GM19372 (cell line): Measurements from ENCODE around the gene MLLT10.
"Not testable (repeated sequence)": the region's sequence is repeated elsewhere in the genome, so short reads cannot be mapped to it uniquely, and the experiment has no call there.

Experiments used
- ATAC-seq: cut with Tn5 transposase; IDR thresholded peaks from one replicate; pipeline ENCODE4 v1.9.1; 2021; ENCODE audit warnings: mild to moderate bottlenecking, low read depth, moderate library complexity; ENCODE audit not compliant: unreplicated experiment

Gene MLLT10

DNA sequence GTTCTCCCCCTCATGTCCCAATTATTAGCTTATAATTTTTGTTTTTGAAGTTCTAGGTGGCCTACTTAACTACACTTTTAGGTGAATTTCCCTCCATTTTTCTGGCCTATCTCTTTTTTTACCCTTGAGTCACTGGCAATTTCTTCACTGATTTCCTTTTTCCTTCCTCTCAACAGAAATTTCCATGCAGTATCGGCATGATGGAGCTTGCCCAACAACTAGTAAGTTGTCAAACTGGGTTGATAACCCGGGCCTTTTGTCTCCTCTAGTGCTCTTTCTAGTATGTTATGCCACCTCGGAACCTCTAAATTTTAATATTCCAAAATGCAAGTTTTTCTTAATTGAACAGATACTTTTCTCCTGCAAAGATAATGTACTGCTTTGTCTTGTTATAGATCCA, 147.1 kb downstream of the MLLT10 start:
- no peak for ATAC-seq

DNA sequence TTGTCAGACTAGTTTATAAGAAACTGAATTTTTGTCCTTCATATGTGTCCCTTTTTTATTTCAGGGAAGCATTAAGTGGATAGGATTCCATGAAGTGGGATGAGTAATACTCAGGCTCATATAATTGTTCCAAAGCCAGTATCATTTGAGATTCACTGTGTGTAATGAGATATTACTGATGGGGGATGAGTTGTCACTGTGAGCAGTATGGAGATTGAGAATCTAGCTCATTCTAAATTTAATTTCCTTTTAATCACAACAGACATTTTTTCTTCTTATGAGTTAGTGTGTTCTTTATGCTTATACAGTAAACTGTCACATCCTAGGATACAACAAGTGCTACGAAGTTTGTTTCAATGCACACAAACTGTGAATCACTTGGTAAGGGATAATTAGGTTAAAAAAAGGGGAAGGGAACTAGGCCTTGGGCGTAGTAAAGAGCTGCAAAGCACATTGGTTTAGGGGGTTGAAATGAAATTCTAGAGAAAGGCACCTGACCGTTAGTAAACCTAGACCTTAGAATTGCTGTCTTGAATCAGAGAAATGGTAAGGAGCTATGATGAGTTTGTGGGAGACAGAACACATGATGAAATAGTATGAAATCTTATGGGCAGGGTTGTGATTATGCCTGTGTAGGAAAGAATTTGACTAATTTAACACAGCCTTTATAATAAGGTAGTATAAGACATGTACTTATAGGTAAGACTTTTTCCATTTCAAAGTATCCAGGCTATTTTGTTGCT, 153.4 kb downstream of the MLLT10 start:
- no peak for ATAC-seq

DNA sequence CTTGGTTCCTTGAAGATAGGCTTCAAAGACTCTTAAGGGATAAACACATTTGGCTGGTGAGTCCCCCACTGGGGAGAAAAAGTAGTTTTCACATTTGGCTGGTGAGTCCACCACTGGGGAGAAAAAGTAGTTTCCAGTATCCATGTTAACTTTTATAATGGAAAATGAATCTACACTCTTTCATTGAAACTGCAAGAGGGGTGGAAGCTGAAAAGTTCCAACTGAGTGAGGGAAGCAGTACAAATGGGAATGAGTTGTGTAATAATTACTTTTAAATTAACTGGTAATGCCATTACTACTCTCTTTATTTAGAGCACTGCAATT, 153.9 kb downstream of the MLLT10 start:
- no peak for ATAC-seq

DNA sequence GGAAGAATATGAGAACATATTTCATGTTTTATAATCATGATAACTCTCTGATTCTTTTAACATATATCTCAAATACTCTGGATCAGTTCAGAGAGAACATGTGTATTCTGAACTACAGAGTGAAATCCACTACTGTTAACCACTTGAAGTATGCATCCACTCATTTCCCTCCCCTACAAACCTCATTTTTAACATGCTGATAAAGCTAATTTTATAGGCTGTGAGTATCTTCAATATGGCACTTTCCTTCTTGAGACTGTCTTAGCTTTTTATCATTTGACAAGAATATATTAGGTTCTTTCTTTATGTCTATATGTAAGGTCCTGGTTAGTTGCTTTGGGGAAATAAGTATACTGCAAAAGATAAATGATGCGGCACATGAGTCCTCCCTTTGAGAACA, 154.8 kb downstream of the MLLT10 start:
- no peak for ATAC-seq

DNA sequence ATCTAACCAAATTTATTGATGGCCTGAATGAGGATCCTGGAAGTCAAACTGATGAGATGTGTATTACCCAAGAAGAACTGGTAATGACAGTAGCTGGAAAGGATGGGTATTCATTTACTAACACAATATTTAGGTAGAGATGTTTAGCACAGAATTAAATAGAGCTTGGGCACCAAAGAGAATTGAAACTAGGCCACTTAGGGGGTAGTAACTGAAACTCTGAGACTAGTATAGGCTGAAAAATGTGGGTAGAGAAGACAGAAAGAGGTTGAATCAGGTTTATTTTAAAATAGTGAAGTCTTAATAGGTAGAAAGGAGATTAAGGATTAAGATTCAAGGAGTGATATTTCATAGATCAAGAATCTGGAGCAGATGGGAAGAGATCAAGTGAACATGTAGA, 155.8 kb downstream of the MLLT10 start:
- ATAC-seq, result no peak

DNA sequence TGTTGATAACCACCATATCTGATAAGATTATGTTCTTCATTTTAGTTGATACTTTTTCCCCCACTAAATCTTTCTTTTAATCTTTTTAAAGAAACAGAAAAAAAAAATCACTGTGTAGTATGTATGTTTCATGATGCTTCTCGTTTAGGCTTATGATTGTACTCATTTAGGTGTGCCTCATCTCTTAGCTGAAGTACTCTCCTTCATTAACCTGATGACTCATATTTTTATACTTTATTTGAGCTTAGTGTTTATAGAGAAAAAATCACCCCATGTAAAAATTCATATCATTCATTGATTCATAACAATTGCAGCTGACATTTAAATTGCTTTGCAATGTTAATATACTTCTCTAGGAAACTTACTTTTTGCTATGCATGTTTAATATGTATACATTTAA, 158.9 kb downstream of the MLLT10 start:
- no peak for ATAC-seq

DNA sequence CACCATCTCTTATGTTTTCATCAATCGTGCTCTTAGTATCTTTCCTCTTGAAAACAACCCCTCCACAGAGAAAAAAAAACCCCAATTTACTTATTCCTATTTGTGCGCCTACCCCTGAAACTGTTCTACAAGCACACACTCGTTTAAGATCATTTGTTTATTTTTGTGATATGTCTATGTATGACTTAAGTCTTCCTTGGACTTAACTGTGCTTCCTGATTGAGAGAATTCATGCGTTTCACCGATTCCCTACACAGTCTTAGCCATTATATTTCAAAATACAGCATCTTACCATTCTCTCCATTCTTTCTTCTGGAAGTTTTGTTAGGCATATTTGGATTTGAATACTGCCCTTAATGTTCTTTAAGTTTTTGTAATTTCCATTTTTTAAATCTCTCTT, 159.4 kb downstream of the MLLT10 start:
- ATAC-seq, result no peak

DNA sequence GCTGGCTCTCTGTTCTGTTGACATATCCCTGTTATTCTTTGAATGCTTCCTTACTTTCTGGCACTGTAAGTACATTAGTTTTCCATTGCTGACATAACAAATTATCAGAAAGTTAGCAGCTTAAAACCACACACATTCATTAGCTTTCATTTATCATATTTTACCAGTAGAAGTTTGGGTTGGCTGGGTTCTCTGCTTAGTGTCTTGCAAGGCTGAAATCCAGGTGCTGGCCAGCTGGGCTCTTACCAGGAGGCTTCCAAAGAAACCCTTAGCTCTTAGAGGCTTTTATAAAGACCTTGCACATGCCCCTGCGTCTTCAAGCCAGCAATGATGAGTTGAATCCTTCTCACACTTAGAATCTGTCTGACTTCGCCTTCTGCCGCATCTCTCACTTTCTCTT, 160.6 kb downstream of the MLLT10 start:
- no peak for ATAC-seq

DNA sequence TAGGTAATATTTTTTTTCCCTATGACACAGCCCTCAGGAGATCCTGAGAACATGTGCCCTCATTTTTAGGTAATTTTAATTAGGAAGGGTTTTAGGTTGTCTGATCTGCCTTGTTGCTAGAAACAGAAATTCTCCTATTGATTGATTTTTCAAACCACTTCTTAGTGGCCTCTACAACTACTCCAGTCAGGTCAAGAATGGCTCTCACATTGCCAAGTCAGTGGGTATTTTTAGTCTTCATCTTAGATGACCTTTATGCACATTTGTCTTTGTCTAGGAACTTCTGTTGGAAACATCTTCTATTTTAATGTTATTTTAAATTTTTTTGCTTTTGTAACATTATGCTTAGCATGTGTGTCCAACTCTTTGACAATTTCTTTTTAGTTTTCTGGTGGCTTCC, 162.3 kb downstream of the MLLT10 start:
- ATAC-seq, result no peak

DNA sequence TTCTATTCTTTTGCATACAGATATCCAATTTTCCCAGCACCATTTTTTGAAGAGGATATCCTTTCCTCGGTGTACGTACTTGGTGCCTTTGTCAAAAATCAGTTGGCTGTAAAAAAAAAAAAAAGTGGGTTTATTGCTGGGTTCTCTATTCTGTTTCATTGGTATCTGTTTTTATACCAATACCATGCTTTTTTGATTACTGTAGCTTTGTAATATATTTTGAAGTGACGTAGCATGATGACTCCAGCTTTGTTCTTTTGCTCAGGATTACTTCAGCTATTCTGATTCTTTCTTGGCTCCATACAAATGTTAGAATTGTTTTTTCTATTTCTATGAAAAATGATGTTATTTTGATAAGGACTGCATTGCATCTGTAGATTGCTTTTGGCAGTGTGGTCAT, 165.5 kb downstream of the MLLT10 start:
- ATAC-seq, result no peak

DNA sequence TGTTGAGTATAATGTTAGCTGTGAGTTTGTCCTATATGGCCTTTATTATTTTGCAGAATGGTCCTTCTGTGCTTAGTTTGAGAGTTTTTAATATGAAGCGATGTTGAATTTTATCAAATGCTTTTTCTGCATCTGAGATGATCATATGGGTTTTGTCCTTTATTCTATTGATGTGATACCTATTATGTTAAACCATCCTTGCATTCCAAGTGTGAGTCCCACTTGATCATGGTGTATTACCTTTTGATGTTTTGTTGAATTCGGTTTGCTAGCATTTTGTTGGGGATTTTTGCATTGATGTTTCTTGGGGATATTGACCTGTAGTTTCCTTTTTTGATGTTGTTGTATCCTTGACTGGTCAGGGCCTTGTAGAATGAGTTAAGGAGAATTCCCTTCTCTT, 166.4 kb downstream of the MLLT10 start:
- ATAC-seq, result no peak

DNA sequence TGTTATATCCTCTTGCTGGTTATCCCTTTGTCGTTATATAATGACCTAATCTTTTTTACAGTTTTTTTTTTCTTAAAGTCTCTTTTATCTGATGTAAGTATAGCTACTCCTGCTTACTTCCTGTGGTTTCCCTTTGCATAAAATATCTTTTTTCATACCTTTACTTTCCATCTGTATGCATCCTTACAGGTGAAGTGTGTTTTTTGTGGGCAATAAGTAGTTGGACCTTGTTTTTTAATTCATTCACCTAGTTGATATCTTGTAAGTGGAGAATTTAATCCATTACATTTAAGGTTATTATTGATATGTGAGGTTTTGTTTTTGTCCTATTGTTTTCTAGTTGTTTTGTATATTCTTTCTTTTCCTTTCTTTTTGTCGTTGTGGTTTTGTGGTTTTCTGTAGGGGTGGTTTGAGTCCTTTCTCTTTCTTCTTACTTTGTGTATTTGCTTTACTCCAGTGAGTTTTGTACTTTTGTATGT, 168.6 kb downstream of the MLLT10 start:
- no peak for ATAC-seq

DNA sequence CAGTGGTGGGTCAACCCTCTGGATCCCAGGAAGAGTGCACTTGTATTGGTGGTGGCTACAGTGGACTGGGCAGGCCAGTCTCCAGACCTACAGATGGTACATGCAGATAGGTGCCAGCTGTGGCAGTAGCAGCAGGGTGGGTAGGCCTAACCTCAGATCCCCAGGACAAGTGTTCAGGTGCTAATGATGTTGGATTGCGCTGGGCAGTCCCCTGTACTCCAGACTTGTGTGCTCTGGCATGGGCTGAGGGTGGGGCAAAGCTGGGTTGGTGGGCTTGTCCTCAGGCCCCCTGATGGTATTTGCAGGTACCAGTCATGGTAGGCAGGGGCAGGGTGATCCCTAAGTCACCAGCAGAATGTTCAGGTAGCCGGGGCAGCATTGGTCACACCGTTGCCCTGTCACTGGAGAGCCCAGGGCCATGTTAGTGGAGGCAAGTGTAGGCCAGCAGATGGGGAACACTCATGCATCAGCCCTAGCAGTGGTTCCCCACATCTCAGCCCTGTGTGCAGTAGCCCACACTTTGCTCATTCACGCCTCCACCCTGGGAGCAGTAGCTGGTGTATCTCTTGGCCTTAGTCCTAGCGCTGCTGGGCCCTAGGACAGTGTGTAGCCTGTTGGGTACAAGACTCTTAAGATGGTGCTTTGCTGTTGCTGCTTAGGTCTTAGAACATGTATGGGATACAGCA, 171.3 kb downstream of the MLLT10 start:
- ATAC-seq, result no peak

DNA sequence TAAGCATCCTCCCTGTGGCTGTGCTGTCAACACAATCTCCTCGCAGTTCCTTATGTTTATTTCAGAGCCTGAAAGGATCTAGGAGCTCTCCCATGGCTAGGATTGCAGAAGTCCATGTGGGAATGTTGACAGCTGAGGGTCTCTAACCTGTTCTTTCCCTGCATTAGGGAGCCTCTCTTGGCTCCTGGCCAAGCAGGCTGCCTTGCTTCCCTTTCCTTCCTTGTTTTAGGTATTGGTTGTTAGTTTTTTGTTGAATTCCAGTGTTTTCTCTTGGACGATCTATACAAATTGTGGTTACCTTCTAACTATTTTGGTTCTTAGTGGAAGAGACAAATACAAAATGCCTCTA, 171.8 kb downstream of the MLLT10 start:
- ATAC-seq, result no peak

DNA sequence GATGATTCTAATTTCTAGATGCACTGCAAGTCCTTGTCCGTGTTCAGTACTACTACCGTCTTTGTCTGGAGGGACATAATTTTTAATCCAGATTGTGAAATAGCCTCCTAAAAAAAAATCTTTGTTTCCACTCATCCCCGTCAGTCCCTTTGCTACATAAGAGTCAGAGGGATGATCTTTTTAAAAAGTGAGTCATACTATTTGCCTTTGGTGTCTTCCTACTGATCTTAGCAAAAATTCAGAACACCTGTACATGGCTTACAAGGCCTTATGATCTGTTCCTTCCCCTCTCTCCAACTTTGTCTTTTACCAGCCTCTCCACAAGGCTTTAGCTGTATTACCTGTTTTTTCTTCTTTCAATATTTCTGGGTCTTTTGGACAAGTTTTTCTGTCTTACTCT, 173.5 kb downstream of the MLLT10 start:
- ATAC-seq, result no peak

DNA sequence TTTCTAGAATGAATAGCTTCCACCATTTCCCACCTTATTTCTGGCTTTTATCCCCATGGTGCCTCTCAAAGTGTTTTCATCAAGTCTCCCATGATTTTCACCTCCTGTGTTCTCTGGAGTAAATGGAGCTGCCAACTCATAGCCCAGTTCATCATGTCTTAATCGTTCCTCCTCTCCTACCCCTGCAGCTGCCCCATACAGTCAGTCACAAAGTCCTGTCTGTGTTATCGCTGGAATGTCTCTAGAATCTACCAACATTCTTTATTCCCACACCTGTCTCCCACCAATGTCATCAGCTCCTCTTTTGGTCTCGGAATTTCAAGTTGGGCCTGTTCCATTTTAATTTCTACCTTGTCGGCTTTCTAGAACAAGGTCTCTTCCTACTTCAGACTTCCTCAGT, 178.9 kb downstream of the MLLT10 start:
- no peak for ATAC-seq

DNA sequence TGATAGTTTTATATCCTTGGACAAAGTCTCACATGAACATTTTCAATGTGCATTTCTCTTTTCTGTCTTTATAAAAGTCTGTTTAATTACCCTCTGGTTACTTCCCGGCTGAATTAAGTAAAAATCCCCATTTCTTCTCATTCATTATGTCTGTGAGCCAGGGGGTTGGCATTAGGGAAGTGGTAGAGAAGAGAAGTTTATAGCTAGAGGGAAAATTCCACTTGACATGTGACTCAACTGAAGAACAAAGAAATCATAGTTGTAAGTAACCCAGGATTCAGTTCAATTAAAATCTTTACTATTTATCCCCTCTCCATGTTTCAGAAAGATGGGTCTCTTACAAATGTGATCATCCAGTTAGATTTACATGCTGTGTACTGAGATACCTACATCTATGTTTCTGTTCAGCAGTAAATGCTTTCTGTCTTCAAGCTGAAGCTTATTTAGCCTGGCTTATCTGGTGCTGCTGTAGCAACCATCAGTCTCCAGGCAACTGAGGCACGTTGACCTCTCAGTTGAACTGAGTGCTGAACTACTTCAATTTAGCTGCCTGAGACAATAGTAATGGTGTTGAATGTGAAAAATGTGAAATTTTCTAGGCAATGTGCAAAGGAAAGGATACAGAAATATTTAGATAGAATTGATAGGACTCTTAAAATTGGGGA, 181.6 kb downstream of the MLLT10 start:
- ATAC-seq, result no peak

DNA sequence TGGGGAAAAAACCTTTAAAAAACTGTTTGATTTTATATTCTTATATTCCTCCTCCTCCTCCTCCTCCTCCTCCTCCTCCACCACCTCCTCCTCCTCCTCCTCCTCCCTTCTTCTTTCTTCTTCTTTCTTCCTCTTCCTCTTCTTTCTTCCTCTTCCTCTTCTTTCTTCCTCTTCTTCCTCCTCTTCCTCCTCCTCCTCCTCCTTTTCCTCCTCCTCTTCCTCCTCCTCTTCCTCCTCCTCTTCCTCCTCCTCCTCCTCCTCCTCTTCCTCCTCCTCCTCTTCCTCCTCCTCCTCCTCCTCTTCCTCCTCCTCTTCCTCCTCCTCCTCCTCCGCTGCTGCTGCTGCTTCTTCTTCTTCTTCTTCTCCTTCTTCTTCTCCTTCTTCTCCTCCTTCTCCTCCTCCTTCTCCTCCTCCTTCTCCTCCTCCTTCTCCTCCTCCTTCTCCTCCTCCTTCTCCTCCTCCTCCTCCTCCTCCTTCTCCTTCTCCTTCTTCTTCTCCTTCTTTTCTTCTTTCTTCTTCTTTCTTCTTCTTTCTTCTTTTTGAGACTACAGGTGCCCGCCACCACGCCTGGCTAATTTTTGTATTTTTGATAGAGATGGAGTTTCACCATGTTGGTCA, 183.5 kb downstream of the MLLT10 start:
- ATAC-seq, result not testable (repeated sequence)

DNA sequence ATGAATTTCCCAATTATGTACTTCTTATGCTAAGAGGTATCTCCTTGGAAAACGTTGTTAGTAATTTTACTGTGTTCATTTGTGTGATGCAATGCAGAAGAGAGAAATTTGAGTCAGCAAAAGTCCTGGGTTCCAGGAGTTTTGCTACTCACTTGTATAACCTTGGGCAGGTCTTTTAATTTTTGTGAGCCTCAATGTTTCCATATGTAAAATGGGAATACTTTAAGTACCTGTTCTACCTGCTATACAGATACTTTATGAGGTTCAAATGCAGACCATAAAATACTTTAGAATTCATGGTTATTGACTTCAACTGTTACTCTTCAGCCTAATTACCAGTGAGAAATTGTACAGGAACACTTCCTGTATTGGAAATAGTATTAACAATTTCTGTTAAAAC, 185.5 kb downstream of the MLLT10 start:
- no peak for ATAC-seq

DNA sequence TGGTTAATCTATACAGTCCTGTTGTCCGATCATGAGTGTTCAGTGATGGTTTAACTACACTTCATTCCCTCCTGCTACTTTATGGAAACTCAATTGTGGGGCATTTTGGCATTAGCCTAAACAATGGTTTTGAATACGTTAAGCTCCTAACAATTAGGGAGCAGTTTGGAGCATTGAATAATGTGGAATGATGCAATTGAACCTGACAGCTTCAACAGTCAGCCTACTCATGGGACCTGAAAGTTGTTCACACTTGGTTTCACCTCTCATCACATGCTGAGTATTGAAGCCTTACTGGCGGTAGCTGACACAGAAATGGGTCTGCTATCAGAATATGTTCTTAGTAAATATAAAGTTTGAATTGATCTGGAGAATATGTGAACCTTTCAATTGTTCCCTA, 186.1 kb downstream of the MLLT10 start:
- no peak for ATAC-seq

DNA sequence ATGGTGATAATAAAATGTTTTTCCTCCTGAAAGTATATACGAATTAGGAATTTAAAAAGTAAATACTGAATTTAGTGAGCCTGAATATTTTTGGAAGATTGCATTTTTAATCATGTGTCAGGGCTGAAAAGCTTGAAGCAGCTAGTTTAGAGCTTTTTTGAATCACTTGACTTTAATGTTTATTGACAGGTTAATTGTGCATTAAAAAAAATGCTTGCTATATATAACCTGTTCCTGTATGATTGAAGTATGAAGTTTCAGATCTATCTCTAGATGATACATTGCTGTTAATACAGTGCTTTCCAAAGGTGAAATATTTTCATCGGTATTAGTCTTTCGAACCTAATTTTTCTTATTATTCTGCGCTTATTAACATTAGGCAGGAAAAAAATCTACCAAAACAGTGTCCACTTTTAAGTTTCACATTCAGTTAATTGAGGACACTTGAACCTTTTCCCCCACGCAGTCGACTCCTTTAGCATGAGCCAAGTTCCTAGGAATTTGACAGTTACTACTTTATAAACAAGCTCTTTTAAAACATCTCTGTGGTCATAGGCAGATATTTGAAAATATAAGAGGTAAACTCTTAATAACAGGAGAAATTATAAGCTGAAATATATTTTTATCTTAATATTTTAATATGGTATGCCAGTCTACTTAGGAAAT, 187.1 kb downstream of the MLLT10 start:
- no peak for ATAC-seq
